CD4-positive, alpha-beta T cell treated with Interleukin-15 for 4 hours (primary cell): ENCODE data around the gene ATAD3C.
"Not testable (repeated sequence)": the region's sequence is repeated elsewhere in the genome, so short reads cannot be mapped to it uniquely, and the experiment has no call there.

ENCODE experiments used
- DNase-seq: peaks from one replicate; pipeline ENCODE4 v3.0.0-alpha.2; 2020; ENCODE audit warnings: low spot score

The ATAD3C gene

GRCh38 chr1:1419363-1419812, 30.1 kb upstream of the ATAD3C start:
- no peak for DNase-seq

DNA sequence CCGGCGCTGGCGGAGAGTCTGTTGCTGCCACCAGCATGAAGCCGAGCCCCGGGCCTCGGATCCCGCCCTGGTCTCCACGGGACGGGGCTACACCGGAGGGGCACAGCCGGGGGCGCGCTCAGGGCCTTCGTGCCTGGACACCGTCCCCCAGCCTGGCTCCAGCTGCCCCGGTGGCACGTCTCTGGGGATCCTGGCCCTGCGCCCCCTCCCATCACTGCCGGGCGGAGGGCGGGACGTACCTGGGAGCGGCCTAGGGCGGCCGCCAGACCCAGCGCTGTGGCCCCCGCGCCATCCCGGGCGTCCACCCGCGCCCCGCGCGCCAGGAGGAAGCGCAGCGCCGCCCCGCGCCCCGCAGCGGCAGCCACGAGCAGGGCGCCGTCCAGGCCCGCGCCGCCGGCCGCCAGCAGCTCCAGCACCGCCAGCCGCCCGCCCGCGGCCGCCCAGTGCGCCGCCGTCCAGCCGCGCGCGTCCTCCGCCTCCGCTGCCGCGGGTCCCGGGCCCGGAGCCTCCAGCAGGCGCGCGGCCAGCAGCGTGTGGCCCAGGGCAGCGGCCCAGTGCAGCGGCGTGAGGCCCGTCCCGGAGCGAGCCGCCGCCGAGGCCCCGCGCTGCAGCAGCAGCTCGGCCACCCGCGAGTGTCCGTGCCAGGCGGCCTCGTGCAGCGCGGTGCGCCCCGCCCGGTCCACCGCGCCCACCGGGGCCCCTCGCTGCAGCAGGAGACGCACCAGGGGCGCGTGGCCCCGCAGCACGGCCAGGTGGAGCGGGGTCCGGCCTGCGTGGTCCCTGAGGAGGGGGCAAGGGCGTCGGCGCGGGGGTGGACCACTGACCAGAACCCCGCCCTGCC, 29.5 kb upstream of the ATAD3C start:
- no peak for DNase-seq

GRCh38 chr1:1420654-1421141, 28.8 kb upstream of the ATAD3C start:
- no peak for DNase-seq

DNA sequence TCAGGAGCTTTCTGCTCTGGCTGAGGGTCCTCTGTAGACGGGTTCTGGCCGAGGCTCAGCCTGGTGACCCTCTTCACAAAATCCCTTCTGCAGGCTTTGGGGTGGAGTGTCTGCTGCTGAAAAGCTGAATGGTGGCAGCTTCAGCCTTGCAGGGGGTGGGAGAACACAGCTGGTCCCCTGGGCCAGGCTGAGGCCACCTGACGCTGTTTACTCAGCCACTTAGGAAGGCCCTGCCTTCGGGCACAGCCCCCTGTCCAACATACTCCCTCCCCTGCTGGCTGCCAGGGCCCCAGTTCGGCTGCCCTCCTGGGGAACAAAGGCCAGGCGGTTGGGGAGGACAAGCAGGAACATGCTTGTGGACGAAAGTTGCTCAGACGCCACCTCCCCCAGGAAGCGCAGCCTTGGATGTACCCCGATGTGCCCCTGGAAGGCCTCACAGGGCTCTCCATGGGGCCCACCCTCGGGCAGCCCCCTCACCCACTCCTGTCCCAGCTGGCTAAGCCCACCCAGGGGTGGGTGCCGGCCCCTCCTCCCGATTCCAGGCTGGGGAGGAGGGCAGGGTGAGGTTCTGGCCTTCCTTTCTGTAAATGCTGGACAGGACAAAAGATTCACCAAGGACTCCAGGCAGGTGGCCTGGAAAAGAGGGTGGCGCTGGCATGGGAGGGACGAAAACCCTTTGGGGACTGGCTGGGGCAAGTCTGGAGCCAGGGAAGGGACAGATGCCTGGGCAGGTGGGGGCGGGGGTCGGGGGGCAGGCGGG, 28.2 kb upstream of the ATAD3C start, which contains the start of gene ANKRD65:
Gene ANKRD65 (minus strand): TSS at position 130 of the 760 bp plus-strand sequence. CDS start 271 bp downstream, outside the sequence.
- DNase-seq, result no peak

- DNase-seq, result no peak
Measured at GRCh38 chr1:1421907-1422464, 27.5 kb upstream of the ATAD3C start.

- no peak for DNase-seq
Measured at GRCh38 chr1:1422465-1423244, 26.8 kb upstream of the ATAD3C start.

- no peak for DNase-seq
Measured at GRCh38 chr1:1423245-1423597, 26.3 kb upstream of the ATAD3C start.

DNA sequence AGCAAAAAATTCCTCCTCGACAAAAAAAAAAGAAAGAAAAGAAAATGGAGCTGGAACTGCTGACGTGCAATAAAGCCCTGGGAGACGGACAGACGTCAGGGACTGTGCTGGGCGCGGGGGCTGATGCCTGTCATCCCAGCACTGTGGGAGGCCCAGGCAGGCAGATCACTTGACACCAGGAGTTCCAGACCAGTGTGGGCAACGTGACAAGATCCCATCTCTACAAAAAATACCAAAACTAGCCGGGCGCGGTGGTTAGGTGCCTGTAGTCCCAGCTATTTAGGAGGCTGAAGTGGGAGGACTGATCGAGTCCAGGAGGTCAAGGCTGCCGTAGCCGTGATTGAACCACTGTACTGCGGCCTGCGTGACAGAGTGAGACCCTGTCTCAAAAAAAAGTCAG, 24.8 kb upstream of the ATAD3C start:
- DNase-seq, result no peak

- no peak for DNase-seq
Measured at GRCh38 chr1:1425426-1425752, 24.1 kb upstream of the ATAD3C start.

DNA sequence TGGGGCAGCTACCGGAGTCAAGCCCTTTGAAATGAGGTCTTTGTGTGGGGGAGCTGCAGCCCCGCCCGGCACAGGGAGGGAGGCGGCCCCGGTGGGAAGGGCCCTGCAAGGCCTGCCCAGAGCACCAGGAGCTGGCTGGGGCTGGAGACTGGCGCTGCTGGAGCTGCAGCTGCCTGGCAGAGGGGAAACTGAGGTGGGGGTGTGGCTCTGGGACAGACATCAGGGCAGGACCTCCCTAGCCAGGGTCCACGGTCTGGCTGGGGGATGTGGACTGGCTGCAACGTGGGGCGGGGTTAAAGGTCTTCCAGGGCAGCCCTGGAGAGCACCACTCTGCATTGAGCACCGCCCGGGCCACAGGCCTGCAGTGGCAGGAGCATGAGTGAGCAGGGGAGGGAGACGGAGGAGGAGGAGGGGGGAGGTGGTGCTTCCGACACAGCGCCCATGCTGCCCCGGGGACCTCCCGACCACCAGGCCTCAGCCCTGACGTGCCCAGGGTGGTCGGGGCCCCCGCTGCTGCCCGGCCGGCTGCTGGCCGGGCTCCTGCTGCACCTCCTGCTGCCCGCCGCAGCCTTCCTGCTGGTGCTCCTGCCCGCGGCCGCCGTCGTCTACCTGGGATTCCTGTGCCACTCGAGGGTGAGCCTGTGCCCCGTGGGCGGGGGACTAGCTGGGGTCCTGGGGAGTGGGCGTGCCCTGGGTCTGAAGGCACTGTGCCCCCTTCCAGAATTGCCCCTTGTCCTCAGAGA, 23.6 kb upstream of the ATAD3C start:
- no peak for DNase-seq

DNA sequence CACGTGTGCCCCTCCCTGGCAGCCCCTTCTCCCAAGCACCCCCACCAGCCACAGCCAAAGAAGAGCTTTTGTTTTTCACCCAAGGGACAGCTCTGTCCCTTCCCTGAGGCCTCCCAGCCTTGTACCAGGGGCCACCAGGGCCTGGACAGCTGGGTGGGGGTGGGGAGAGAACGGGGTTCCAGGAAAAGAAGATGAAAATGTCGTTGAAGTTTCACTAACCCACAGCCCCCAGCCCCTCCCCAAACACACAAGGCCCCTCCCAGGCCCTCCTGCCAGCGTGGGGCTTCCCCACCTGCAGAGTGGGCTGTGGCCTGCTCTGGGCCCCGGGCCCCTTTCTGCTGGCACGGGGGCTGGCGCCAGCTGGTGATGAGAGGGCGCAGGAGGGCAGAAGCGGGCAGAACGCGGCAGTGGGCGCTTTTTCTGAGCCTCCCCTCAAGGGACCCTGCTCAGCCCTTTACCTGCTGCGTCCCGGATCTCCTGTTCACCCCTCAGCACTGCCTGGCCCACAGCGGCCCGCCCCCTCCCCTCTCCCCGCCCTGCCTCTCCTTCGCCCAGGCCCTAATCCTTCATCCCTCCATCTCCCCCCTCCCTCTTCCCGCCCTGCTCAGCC, 22.9 kb upstream of the ATAD3C start:
- DNase-seq, result no peak

DNA sequence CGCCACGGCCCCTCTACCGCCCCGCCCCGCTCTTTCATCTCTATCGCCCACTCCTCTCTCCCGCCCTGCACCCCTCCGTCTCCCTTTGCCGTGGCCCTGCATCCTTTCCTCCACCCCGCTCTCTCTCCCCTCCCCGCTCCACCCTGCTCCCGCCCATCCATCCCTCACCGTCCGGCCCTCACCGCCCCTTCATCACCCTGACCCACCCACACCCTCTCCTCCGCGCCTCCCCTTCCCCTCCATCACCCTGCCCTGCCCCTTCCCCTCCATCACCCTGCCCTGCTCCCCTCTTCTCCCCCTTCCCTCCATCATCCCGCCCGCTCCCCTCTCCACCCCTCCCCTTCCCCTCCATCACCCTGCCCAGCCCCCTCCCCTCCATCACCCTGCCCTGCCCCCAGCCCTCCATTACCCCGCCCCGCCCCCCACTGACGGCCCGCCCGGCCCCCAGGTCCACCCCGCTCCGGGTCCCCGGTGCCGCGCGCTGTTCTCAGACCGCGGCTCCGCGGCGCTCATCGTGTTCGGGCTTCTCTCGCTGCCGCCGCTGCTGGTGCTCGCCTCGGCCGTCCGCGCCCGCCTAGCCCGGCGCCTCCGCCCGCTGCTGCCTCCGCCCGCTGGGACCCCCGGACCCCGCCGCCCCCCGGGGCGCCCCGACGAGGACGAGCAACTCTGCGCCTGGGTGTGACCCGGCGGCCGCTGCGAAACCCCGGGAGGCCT, 22.2 kb upstream of the ATAD3C start:
- DNase-seq, result no peak

DNA sequence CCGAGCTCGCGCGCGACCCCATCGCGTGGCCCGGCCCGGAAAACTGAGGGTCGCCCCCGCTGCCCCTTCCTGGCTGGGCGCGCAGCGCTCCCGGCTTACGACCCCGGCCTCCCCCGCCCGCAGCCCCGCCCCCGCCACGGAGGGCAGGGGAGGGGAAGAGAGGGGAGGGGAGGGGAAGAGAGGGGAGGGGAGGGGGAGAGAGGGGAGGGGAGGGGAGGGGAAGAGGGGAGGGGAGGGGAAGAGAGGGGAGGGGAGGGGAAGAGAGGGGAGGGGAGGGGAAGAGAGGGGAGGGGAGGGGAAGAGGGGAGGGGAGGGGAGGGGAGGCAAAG, 21.7 kb upstream of the ATAD3C start:
- DNase-seq, result no peak

GRCh38 chr1:1428174-1428573, 21.3 kb upstream of the ATAD3C start:
- no peak for DNase-seq

DNA sequence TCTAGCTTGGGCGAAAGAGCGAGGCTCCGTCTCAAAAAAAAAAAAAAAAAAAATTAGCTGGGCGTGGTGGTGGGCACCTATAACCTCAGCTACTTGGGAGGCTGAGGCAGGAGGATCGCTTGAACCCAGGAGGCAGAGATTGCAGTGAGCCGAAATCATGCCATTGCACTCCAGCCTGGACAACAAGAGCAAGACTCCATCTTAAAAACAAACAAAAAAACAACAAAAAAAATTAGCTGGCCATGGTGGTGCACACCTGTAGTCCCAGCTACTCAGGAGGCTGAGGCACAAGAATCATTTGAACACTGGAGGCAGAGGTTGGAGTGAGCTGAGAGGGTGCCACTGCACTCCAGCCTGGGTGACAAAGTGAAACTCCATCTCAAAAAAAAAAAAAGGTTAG, 20.5 kb upstream of the ATAD3C start:
- not testable (repeated sequence) for DNase-seq

- no peak for DNase-seq
Measured at GRCh38 chr1:1429671-1430073, 19.8 kb upstream of the ATAD3C start.

GRCh38 chr1:1430114-1430982, 19.1 kb upstream of the ATAD3C start:
- no peak for DNase-seq

DNA sequence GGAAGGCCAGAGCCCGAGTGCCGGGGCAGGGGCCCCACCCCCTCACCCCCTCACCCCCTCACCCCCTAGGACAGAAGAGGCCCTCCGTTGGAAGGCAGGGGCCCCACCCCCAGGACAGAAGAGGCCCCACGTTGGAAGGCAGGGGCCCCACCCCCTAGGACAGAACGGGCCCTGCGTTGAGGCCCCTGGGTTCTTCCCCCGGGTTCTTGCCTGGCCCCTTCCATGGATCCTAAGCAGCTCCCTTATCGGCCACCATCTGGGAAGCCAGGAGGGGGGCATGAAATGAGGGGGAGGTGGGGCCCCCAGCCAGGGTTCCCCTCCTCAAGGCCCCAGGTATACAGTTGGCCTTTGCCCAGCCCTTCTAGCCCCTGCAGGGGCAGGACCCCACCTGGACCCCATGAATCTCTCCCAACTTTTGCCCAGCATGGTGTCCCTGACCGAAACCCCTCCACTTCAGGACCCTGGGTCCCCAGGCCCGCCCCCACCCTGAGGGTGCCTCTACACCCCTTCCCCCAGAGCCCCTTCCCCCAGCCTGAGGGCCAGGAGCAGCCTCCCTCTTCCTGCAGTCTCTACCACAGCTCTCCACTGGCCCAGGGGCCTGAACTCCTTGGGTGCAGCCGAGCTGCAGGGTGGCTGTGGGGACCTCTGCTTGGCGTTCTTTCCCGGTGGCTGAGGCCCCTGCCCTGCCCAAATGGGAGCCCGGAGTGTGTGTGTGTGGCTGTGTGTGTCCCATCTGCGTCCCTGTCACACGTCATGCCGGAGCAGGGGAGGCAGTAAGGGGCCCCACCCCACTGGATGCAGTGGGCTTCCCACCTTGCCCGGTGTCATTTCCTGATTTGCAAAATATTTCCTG, 18.3 kb upstream of the ATAD3C start:
- DNase-seq, result no peak
